ENCODE data around the gene HTT. TPM values are rescaled to one million over a fixed set of nuclear protein-coding genes. Genes with fewer than 3 reads are reported as not detected.

Gene HTT
- total RNA-seq, 5 donors from 2014 or later (not counting 1 experiment from before 2014, with no cell fraction given): 60.3 to 97.1 (median 71.4) TPM

DNA sequence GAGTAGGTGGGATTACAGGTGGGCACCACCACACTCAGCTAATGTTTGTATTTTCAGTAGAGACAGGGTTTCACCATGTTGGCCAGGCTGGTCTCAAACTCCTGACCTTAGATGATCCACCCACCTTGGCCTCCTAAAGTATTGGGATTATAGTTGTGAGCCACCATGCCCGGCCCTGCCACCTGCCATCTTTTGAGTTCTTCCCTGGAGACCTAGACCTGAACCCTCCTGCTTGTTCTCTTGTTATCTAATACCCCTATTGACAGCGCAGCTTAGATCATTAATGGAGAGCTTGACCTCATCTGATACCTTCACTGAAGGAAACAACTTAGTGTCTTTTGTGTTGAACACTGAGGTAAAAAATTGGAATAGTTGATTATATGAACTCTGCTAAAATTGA lies 53.6 kb downstream of the HTT start:
- ATAC-seq (replicated peaks in 1 of 4): no peak
- Mint-ChIP-seq H3K27ac (no peak overlapping the region), H3K36me3 (peaks cover 64% of the 10 kb centered on the region), H3K27me3 (no peaks in the 10 kb centered on the region), H3K4me3 (no peak overlapping the region), H3K9me3 (no peaks in the 10 kb centered on the region), H3K4me1 (no peaks in the 10 kb centered on the region)
- no peak overlapping the region for H3K27ac ChIP-seq (ENCODE audit: low read length)
- H3K36me3 ChIP-seq (ENCODE audit: control insufficient read depth in 2 of 2, extremely low read depth in 1 of 2, insufficient read depth in 1 of 2, low read length in 1 of 2): peaks cover 12 to 69% of the 10 kb centered on the region in 2 donors
- whole genome bisulfite sequencing (ENCODE audit: insufficient coverage): no CpG with 5 or more reads among the region's 2 CpGs
- no peaks in the 10 kb centered on the region for H3K4me1 ChIP-seq (ENCODE audit: control insufficient read depth in 1 of 2, extremely low read depth in 1 of 2, insufficient read depth in 2 of 2, low read length in 2 of 2)
- no peaks in the 10 kb centered on the region for H3K27me3 ChIP-seq (replicated peaks in 1 of 2; ENCODE audit: control insufficient read depth in 2 of 2, extremely low read depth in 1 of 2, insufficient read depth in 2 of 2, low read length in 1 of 2)
- no peaks in the 10 kb centered on the region for H3K9me3 ChIP-seq
- POLR2A ChIA-PET: interaction anchor here in 1 of 2 donors (0.6 kb wide), 1 partner anchor 250 kb away, joined by 3 read pairs; no protein-coding TSS in a partner anchor
- no peak for DNase-seq
- H3K4me3 ChIP-seq (ENCODE audit: control insufficient read depth in 1 of 2, extremely low read depth in 1 of 2, low read length in 1 of 2): no peak overlapping the region
- CTCF ChIA-PET: no interaction called here

GRCh38 chr4:3128976-3129375 lies 54.5 kb downstream of the HTT start:
- Histone ChIP-seq H3K36me3 (ENCODE audit: control insufficient read depth in 2 of 2, extremely low read depth in 1 of 2, insufficient read depth in 1 of 2, low read length in 1 of 2) (peaks cover 12 to 78% of the 10 kb centered on the region in 2 donors), H3K4me1 (ENCODE audit: control insufficient read depth in 1 of 2, extremely low read depth in 1 of 2, insufficient read depth in 2 of 2, low read length in 2 of 2) (no peaks in the 10 kb centered on the region), H3K4me3 (ENCODE audit: control insufficient read depth in 1 of 2, extremely low read depth in 1 of 2, low read length in 1 of 2) (no peak overlapping the region), H3K27me3 (replicated peaks in 1 of 2; ENCODE audit: control insufficient read depth in 2 of 2, extremely low read depth in 1 of 2, insufficient read depth in 2 of 2, low read length in 1 of 2) (no peaks in the 10 kb centered on the region), H3K27ac (ENCODE audit: low read length) (no peak overlapping the region), H3K9me3 (no peaks in the 10 kb centered on the region)
- no peak for ATAC-seq (replicated peaks in 1 of 4)
- ChIA-PET CTCF (no interaction called here), POLR2A (no interaction called here)
- peak overlapping the region in 1 of 3 donors; percentile 25 for H3K4me3 Mint-ChIP-seq
- no CpG with 5 or more reads among the region's 1 CpG for WGBS (ENCODE audit: insufficient coverage)
- no peak for DNase-seq
- H3K27ac Mint-ChIP-seq: no peak overlapping the region
- no peaks in the 10 kb centered on the region for H3K27me3 Mint-ChIP-seq
- H3K4me1 Mint-ChIP-seq: no peaks in the 10 kb centered on the region
- H3K9me3 Mint-ChIP-seq: no peaks in the 10 kb centered on the region
- peaks cover 67% of the 10 kb centered on the region for H3K36me3 Mint-ChIP-seq

- DNase-seq: no peak
- Histone ChIP-seq H3K36me3 (ENCODE audit: control insufficient read depth in 2 of 2, extremely low read depth in 1 of 2, insufficient read depth in 1 of 2, low read length in 1 of 2) (peaks cover 14 to 87% of the 10 kb centered on the region in 2 donors), H3K4me1 (ENCODE audit: control insufficient read depth in 1 of 2, extremely low read depth in 1 of 2, insufficient read depth in 2 of 2, low read length in 2 of 2) (no peaks in the 10 kb centered on the region), H3K9me3 (no peaks in the 10 kb centered on the region), H3K27me3 (replicated peaks in 1 of 2; ENCODE audit: control insufficient read depth in 2 of 2, extremely low read depth in 1 of 2, insufficient read depth in 2 of 2, low read length in 1 of 2) (no peaks in the 10 kb centered on the region), H3K4me3 (ENCODE audit: control insufficient read depth in 1 of 2, extremely low read depth in 1 of 2, low read length in 1 of 2) (no peak overlapping the region), H3K27ac (ENCODE audit: low read length) (no peak overlapping the region)
- Mint-ChIP-seq H3K27me3 (no peaks in the 10 kb centered on the region), H3K4me3 (no peak overlapping the region), H3K4me1 (no peaks in the 10 kb centered on the region), H3K27ac (no peak overlapping the region), H3K9me3 (no peaks in the 10 kb centered on the region), H3K36me3 (peaks cover 65% of the 10 kb centered on the region)
- POLR2A ChIA-PET: no interaction called here
- no CpG with 5 or more reads among the region's 3 CpGs for WGBS (ENCODE audit: insufficient coverage)
- no peak for ATAC-seq (replicated peaks in 1 of 4)
- CTCF ChIA-PET: no interaction called here
Observed at GRCh38 chr4:3130201-3130600, 55.7 kb downstream of the HTT start.

DNA sequence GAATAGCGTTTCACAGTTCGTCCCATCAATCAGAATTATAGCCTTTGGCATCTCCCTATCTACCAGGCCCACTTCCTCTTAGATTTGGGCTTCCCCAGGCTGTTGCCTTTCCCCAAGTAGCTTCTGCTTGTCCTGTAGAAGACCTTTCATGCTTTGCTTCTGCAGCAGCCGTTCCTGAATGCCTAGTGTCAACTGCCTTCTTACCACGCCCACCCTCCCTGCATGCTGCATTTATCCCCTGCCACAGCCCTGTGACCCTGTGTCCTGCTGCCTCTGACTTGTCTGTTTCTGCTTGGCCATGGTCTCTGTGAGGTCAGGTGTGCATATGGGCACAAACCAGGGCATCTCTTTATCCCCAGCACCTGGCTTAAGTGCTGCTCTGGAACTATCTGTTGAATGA lies 56.3 kb downstream of the HTT start:
- no peaks in the 10 kb centered on the region for H3K9me3 Mint-ChIP-seq
- H3K27me3 Mint-ChIP-seq: no peaks in the 10 kb centered on the region
- Histone ChIP-seq H3K27ac (ENCODE audit: low read length) (no peak overlapping the region), H3K9me3 (no peaks in the 10 kb centered on the region), H3K4me1 (ENCODE audit: control insufficient read depth in 1 of 2, extremely low read depth in 1 of 2, insufficient read depth in 2 of 2, low read length in 2 of 2) (no peaks in the 10 kb centered on the region), H3K27me3 (replicated peaks in 1 of 2; ENCODE audit: control insufficient read depth in 2 of 2, extremely low read depth in 1 of 2, insufficient read depth in 2 of 2, low read length in 1 of 2) (no peaks in the 10 kb centered on the region), H3K36me3 (ENCODE audit: control insufficient read depth in 2 of 2, extremely low read depth in 1 of 2, insufficient read depth in 1 of 2, low read length in 1 of 2) (peaks cover 14 to 87% of the 10 kb centered on the region in 2 donors), H3K4me3 (ENCODE audit: control insufficient read depth in 1 of 2, extremely low read depth in 1 of 2, low read length in 1 of 2) (no peak overlapping the region)
- H3K4me3 Mint-ChIP-seq: no peak overlapping the region
- CTCF ChIA-PET: no interaction called here
- peaks cover 66% of the 10 kb centered on the region for H3K36me3 Mint-ChIP-seq
- WGBS (ENCODE audit: insufficient coverage): 90% methylated on average over 4 of the region's 4 CpGs
- DNase-seq (no peak), ATAC-seq (replicated peaks in 1 of 4) (no peak)
- H3K4me1 Mint-ChIP-seq: no peaks in the 10 kb centered on the region
- POLR2A ChIA-PET: no interaction called here
- H3K27ac Mint-ChIP-seq: peak overlapping the region in 1 of 2 donors; percentile 12

- H3K27me3 Mint-ChIP-seq: no peaks in the 10 kb centered on the region
- H3K4me3 Mint-ChIP-seq: no peak overlapping the region
- no peaks in the 10 kb centered on the region for H3K4me1 Mint-ChIP-seq
- WGBS (ENCODE audit: insufficient coverage): 100% methylated on average over 5 of the region's 5 CpGs
- no peaks in the 10 kb centered on the region for H3K27me3 ChIP-seq (replicated peaks in 1 of 2; ENCODE audit: control insufficient read depth in 2 of 2, extremely low read depth in 1 of 2, insufficient read depth in 2 of 2, low read length in 1 of 2)
- peaks cover 11 to 80% of the 10 kb centered on the region in 2 donors for H3K36me3 ChIP-seq (ENCODE audit: control insufficient read depth in 2 of 2, extremely low read depth in 1 of 2, insufficient read depth in 1 of 2, low read length in 1 of 2)
- H3K4me3 ChIP-seq (ENCODE audit: control insufficient read depth in 1 of 2, extremely low read depth in 1 of 2, low read length in 1 of 2): no peak overlapping the region
- no peaks in the 10 kb centered on the region for H3K4me1 ChIP-seq (ENCODE audit: control insufficient read depth in 1 of 2, extremely low read depth in 1 of 2, insufficient read depth in 2 of 2, low read length in 2 of 2)
- H3K9me3 Mint-ChIP-seq: no peaks in the 10 kb centered on the region
- peaks cover 61% of the 10 kb centered on the region for H3K36me3 Mint-ChIP-seq
- no peak for ATAC-seq (replicated peaks in 1 of 4)
- ChIA-PET POLR2A (no interaction called here), CTCF (no interaction called here)
- no peak overlapping the region for H3K27ac ChIP-seq (ENCODE audit: low read length)
- no peaks in the 10 kb centered on the region for H3K9me3 ChIP-seq
- no peak overlapping the region for H3K27ac Mint-ChIP-seq
- DNase-seq: no peak
Observed at GRCh38 chr4:3134201-3134600, 59.7 kb downstream of the HTT start.

GRCh38 chr4:3135155-3136011 lies 60.9 kb downstream of the HTT start:
- ATAC-seq (replicated peaks in 1 of 4): no peak
- Mint-ChIP-seq H3K36me3 (peaks cover 56% of the 10 kb centered on the region), H3K27ac (no peak overlapping the region), H3K27me3 (no peaks in the 10 kb centered on the region), H3K4me3 (no peak overlapping the region), H3K4me1 (no peaks in the 10 kb centered on the region), H3K9me3 (no peaks in the 10 kb centered on the region)
- no peaks in the 10 kb centered on the region for H3K4me1 ChIP-seq (ENCODE audit: control insufficient read depth in 1 of 2, extremely low read depth in 1 of 2, insufficient read depth in 2 of 2, low read length in 2 of 2)
- POLR2A ChIA-PET: interaction anchor here in 1 of 2 donors (0.6 kb wide), 1 partner anchor 65 kb away, joined by 5 read pairs; no protein-coding TSS in a partner anchor
- DNase-seq: no peak
- no peak overlapping the region for H3K27ac ChIP-seq (ENCODE audit: low read length)
- CTCF ChIA-PET: interaction anchor here (0.6 to 1.5 kb wide), 5 partner anchors 10 to 124 kb away, joined by 3 to 5 read pairs (median 3); no protein-coding TSS in a partner anchor
- no peaks in the 10 kb centered on the region for H3K27me3 ChIP-seq (replicated peaks in 1 of 2; ENCODE audit: control insufficient read depth in 2 of 2, extremely low read depth in 1 of 2, insufficient read depth in 2 of 2, low read length in 1 of 2)
- H3K36me3 ChIP-seq (ENCODE audit: control insufficient read depth in 2 of 2, extremely low read depth in 1 of 2, insufficient read depth in 1 of 2, low read length in 1 of 2): peaks cover 11 to 80% of the 10 kb centered on the region in 2 donors
- H3K4me3 ChIP-seq (ENCODE audit: control insufficient read depth in 1 of 2, extremely low read depth in 1 of 2, low read length in 1 of 2): no peak overlapping the region
- 92% methylated on average over 2 of the region's 6 CpGs for WGBS (ENCODE audit: insufficient coverage)
- no peaks in the 10 kb centered on the region for H3K9me3 ChIP-seq
